NCI-H1105 treated with DMSO at 0.1 percent for 48 hours (cell line): ENCODE results near the gene WDR87.

Experiments used
- DNase-seq: peaks from one replicate; lab custom pipeline; 2025; lab: John Stamatoyannopoulos, UW

The WDR87 gene

DNA sequence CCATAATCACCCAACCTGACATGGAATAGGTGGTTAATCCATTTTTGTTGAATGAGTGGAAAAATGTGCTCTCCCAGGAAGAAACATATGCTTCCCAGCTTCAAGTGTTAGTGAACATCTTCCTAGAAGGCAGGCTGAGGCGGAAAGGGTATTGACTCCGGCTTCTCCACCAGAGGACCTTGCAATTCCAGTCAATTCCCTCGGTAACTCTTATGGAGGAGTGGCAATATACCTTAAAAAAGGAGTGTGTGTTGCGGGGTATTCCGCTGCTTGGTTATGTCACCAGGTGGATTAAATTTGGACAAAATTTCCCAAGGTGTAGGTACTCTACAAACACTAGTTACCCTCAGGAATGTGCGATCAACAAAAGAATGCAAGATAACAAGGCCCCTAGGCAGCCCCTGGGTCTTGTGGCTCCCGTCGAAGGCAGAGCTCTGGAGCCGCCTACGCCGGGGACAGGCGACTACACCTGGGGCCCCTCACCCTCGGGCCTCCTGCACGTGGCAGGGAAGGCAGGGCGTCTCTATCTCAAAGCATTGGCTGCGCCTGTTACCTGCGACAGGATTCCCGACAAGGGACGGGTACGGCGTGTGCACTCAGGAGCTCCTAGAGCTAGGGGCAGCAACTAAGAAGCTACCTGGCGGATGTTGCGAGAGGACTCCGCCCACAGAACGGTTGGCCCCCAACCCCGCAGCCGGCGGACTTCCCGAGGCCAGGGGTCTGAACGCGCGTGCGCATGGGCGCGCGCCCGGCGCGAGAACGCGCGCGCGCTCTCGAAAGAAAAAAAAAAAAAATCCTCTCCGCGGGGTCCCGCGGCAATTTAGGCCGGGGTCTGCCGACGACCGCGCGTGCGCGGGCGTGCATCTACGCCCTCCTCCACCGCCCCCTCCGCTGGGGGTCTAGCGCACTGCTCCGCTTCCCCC is at the start of gene WDR87:
WDR87 (minus strand) TSS at position 649 of the 923 bp plus-strand sequence. CDS start 8,355 bp downstream, outside the sequence.
- DNase-seq: peak; percentile 75

DNA sequence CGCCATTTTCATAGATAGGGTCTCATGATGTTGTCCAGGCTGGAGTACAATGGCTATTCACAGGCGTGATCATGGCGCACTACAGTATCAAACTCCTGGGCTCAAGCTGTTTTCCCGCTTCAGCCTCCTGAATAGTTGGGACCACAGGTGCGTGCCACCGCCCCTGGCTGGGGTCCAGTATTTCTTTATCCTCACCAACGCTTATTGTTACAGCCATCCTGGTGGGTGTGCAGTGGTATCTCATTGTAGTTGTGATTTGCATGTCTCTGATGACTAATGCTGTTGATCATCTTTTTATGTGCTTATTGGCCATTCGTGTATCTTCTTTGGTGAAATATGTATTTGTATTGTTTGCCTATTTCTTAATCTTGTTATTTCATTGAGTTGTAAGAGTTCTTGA is 49.6 kb upstream of the WDR87 start:
- peak; percentile 99 for DNase-seq

DNA sequence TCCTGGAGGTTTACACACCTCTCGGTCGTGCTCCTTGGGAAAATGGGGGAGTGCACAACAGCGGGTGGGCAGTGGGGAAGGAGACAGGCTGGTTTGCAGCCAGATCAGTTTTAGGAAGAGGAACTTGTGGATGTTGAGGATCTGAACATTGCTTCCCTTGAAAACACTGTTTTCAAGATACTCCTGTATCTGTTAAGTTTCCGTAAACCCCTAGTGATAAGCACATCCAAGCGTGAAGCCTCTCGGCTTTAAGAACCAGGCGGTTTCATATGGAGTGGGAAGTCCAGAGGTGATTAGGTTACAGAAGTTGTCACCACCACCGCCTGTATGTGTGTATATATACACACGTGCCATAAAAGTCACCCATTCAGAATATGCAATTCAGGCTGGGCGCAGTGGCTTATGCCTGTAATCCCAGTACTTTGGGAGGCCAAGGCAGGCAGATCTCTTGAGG is 48.1 kb upstream of the WDR87 start:
- no peak for DNase-seq

- DNase-seq: no peak
Measured at GRCh38 chr19:37953918-37954303, 47.5 kb upstream of the WDR87 start.

GRCh38 chr19:37953171-37953917 is 47.0 kb upstream of the WDR87 start:
- DNase-seq: no peak

GRCh38 chr19:37951816-37952210 is 45.4 kb upstream of the WDR87 start:
- DNase-seq: no peak

GRCh38 chr19:37950471-37951175 is 44.2 kb upstream of the WDR87 start:
- DNase-seq: no peak

DNA sequence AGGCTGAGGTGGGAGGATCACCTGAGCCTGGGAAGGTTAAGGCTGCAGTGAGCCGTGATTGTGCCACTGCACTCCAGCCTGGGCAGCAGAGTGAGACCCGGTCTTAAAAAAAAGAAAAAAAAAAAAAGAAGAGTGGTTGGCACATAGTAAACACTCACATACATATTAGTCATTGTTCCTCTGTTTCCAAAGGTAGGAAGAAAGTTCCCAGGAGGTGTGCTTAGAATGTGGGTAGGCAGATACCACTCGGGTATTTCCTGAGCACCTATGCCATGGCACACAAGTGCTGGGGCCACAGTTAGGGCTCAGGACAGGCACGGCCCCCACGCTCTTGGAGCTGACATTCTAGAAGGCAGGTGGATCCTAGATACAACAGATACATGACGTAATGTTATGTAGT is 42.0 kb upstream of the WDR87 start:
- no peak for DNase-seq

DNA sequence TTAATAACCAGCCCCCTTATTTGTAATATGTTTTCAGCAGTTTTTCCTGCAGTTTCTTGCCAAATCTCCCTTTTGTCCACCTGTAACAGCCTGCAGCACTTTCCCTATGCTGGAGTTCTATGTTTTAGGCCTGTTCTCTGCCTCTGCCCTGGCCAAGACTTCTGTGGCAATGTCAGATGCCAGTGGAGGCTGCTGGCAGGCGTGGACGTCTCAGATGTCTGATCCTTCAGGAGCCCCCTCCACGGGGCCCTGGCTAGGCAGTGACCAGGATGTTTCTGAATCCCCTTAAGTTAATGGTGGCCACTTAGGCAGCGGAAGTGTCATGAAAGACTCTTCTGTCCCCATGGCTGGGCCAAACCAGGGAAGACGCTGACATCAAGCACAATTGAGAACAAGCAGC is 41.4 kb upstream of the WDR87 start:
- DNase-seq: no peak

GRCh38 chr19:37946132-37946531 is 39.7 kb upstream of the WDR87 start:
- DNase-seq: no peak

- DNase-seq: no peak
Measured at GRCh38 chr19:37943480-37943879, 37.1 kb upstream of the WDR87 start.

GRCh38 chr19:37942516-37942902 is 36.1 kb upstream of the WDR87 start:
- no peak for DNase-seq

- no peak for DNase-seq
Measured at GRCh38 chr19:37941782-37942515, 35.6 kb upstream of the WDR87 start.

DNA sequence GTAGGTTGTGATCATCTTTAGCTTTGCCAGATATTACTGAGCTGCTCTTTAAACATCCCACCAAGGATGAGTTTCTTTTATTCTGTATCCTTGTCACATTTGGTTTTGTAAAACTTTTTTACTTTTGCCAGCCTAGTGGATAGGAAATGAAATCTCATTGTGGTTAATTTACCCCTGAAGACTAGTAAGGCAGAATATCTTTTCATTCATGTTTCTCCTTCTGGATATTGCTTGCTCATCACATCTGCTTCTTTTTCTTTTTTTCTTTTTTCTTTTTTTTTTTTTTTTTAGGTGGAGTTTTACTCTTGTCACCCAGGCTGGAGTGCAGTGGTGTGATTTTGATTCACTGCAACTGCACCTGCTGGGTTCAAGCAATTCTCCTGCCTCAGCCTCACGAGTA is 32.0 kb upstream of the WDR87 start:
- DNase-seq: no peak

DNA sequence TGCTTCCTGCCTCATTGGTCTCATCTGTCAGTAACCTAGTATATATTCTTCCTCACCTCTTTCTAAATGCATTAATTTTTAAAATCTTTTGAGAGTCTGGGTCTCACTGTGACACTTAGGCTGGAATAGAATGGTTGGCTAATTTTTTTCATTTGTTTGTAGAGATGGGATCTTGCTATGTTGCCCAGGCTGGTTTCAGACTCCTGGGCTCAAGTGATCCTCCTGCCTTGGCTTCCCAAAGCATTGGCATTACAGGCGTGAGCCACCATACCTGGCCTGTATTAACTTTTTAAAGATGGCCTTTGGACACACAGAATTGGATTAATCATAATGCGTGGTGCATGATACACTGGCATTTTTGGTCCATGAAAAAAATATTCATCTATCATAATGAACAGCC is 30.5 kb upstream of the WDR87 start:
- no peak for DNase-seq

GRCh38 chr19:37936166-37936565 is 29.8 kb upstream of the WDR87 start:
- no peak for DNase-seq

- no peak for DNase-seq
Measured at GRCh38 chr19:37935341-37935740, 28.9 kb upstream of the WDR87 start.

- peak; percentile 8 for DNase-seq
Measured at GRCh38 chr19:37933937-37934358, 27.6 kb upstream of the WDR87 start.

DNA sequence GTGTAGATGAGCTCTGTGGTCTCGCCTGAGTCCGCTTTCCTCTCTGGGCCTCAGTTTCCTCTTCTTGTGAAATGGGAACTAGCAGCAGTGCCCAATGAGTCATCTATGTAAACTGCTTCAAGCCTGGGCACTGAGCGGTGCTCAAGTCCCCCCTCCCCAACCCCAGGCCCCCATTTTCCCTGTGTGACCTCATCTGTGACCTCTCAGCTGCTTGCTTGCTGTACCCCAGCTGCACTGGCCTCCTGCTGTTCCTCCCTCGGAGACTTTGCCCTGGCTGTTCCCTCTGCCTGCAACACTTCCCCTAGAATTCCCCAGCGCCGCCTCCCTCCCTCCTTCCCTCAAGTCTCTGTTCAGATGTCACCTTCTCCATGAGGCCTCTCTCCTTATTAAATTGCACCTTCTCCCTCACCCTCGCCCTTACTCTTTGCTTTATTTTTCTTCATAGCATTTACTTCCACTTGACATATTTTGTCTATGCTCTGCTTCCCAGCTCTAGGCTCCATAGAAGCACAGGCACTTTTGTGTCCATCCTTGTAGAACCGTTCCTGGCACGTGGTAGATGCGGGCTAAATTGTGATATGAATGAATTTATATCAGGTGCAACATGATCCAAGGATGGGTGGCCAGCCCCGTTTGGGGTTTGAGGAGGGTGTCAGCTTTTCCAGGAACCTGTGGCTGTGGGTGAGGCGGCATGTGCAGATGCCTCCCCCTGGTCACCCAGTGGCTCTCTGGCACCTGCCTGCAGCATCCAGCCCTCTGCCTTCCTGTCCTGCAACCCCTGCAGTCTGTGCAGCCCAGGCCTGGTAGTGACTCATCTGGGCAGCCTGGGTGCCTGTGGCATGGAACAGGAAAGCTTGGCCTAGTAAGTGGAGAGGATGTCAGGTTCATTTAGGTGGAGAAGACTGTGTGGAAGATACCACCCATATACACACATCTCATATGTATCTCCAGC is 26.9 kb upstream of the WDR87 start:
- DNase-seq: no peak

GRCh38 chr19:37931881-37932655 is 25.7 kb upstream of the WDR87 start:
- DNase-seq: peak; percentile 98
